Activated T-helper 2 cell treated with anti-CD3 and anti-CD28 coated beads, Interferon-gamma antibody, Interleukin-2, Interleukin-4, amounts not matched to agents 10 μg/mL and 5 μg/mL and 100 μg/mL, durations not matched to agents 14 hours and 24 hours and 36 hours (primary cell): Measurements from ENCODE around the gene HNRNPUL1. TPM values are rescaled to one million over a fixed set of nuclear protein-coding genes. Genes with fewer than 3 reads are reported as not detected.

ENCODE experiments used
- DNase-seq: peaks from one replicate; pipeline ENCODE4 v3.0.0; 2021; ENCODE audit warnings: low spot score
- H3K27ac Mint-ChIP-seq: one replicate; pipeline ENCODE4 v1.8.0; 2021; ENCODE audit warnings: mixed read lengths
- H3K27me3 Mint-ChIP-seq: one replicate; pipeline ENCODE4 v1.8.0; 2021; ENCODE audit warnings: low read depth, mixed read lengths
- H3K36me3 Mint-ChIP-seq: one replicate; pipeline ENCODE4 v1.8.0; 2021; ENCODE audit warnings: low read depth, mixed read lengths
- H3K4me1 Mint-ChIP-seq: one replicate; pipeline ENCODE4 v1.8.0; 2021; ENCODE audit warnings: low read depth, mixed read lengths
- H3K4me3 Mint-ChIP-seq: one replicate; pipeline ENCODE4 v1.8.0; 2021; ENCODE audit warnings: low read depth, mild to moderate bottlenecking, moderate library complexity, mixed read lengths
- H3K9me3 Mint-ChIP-seq: one replicate; pipeline ENCODE4 v1.8.0; 2021; ENCODE audit warnings: mixed read lengths
- intact Hi-C: fragments of 100-400 bp; cut with micrococcal nuclease; formaldehyde crosslinking; loops from one replicate; pipeline ENCODE4 v1.15.1; 2023
- total RNA-seq: library from RNA; stranded (reverse); gene quantifications from 2 replicates; pipeline ENCODE4 v1.2.3, GENCODE V29; 2022

HNRNPUL1 gene
- total RNA-seq, 1 donor from 2014 or later: 294 TPM

- Mint-ChIP-seq H3K9me3 (no peaks in the 10 kb centered on the region), H3K27me3 (no peaks in the 10 kb centered on the region), H3K4me3 (peak overlapping the region; percentile 97), H3K36me3 (peaks cover 72% of the 10 kb centered on the region), H3K27ac (peak overlapping the region; percentile 96), H3K4me1 (peaks cover 59% of the 10 kb centered on the region)
- intact Hi-C loops: loop anchor here (2.0 to 5.0 kb wide), 3 partner anchors 17 to 253 kb away; no protein-coding TSS in a partner anchor
- DNase-seq: no peak
These were observed 45.2 kb downstream of the HNRNPUL1 start for GRCh38 chr19:41309180-41310032.

GRCh38 chr19:41310033-41310831, 46.1 kb downstream of the HNRNPUL1 start, which contains the start of gene CCDC97:
TSS of gene CCDC97 (plus strand) at chr19:41310172. CDS start at chr19:41310311, 139 bp downstream.
- peaks cover 51% of the 10 kb centered on the region for H3K4me1 Mint-ChIP-seq
- H3K27ac Mint-ChIP-seq: peak within 1 kb of the TSS; percentile 96
- no peaks in the 10 kb centered on the region for H3K27me3 Mint-ChIP-seq
- H3K36me3 Mint-ChIP-seq: peaks cover 66% of the 10 kb centered on the region
- H3K4me3 Mint-ChIP-seq: peak within 1 kb of the TSS; percentile 97
- H3K9me3 Mint-ChIP-seq: no peaks in the 10 kb centered on the region
- DNase-seq: peak; percentile 88
- intact Hi-C loops: loop anchor here (2.0 kb wide), 2 partner anchors 17 to 41 kb away; no protein-coding TSS in a partner anchor

- Mint-ChIP-seq H3K4me1 (peaks cover 48% of the 10 kb centered on the region), H3K9me3 (no peaks in the 10 kb centered on the region), H3K36me3 (peaks cover 62% of the 10 kb centered on the region), H3K27ac (no peak overlapping the region), H3K4me3 (peak overlapping the region; percentile 97), H3K27me3 (no peaks in the 10 kb centered on the region)
- DNase-seq: no peak
- intact Hi-C loops: loop anchor here (2.0 kb wide), 2 partner anchors 16 to 40 kb away; no protein-coding TSS in a partner anchor
These were observed 46.9 kb downstream of the HNRNPUL1 start for GRCh38 chr19:41311072-41311471.

- H3K27me3 Mint-ChIP-seq: no peaks in the 10 kb centered on the region
- H3K4me3 Mint-ChIP-seq: peak overlapping the region; percentile 97
- no peak for DNase-seq
- no peaks in the 10 kb centered on the region for H3K9me3 Mint-ChIP-seq
- peaks cover 46% of the 10 kb centered on the region for H3K4me1 Mint-ChIP-seq
- intact Hi-C loops: loop anchor here (2.0 kb wide), 2 partner anchors 15 to 39 kb away; no protein-coding TSS in a partner anchor
- H3K36me3 Mint-ChIP-seq: peaks cover 62% of the 10 kb centered on the region
- peak overlapping the region; percentile 67 for H3K27ac Mint-ChIP-seq
These were observed 47.4 kb downstream of the HNRNPUL1 start for GRCh38 chr19:41311613-41312012.

GRCh38 chr19:41316306-41316920, 52.2 kb downstream of the HNRNPUL1 start:
- H3K4me1 Mint-ChIP-seq: peaks cover 20% of the 10 kb centered on the region
- no peaks in the 10 kb centered on the region for H3K9me3 Mint-ChIP-seq
- H3K36me3 Mint-ChIP-seq: peaks cover 83% of the 10 kb centered on the region
- DNase-seq: no peak
- intact Hi-C loops: no loop called here
- H3K27me3 Mint-ChIP-seq: no peaks in the 10 kb centered on the region
- no peak overlapping the region for H3K4me3 Mint-ChIP-seq
- peak overlapping the region; percentile 7 for H3K27ac Mint-ChIP-seq

- H3K4me3 Mint-ChIP-seq: no peak overlapping the region
- H3K27ac Mint-ChIP-seq: no peak overlapping the region
- H3K4me1 Mint-ChIP-seq: peaks cover 16% of the 10 kb centered on the region
- no peak for DNase-seq
- no peaks in the 10 kb centered on the region for H3K9me3 Mint-ChIP-seq
- no peaks in the 10 kb centered on the region for H3K27me3 Mint-ChIP-seq
- peaks cover 73% of the 10 kb centered on the region for H3K36me3 Mint-ChIP-seq
- intact Hi-C loops: no loop called here
These were observed 54.7 kb downstream of the HNRNPUL1 start for GRCh38 chr19:41318696-41319499.

- H3K36me3 Mint-ChIP-seq: peaks cover 72% of the 10 kb centered on the region
- intact Hi-C loops: no loop called here
- H3K27ac Mint-ChIP-seq: no peak overlapping the region
- H3K4me3 Mint-ChIP-seq: no peak overlapping the region
- H3K27me3 Mint-ChIP-seq: no peaks in the 10 kb centered on the region
- peaks cover 17% of the 10 kb centered on the region for H3K4me1 Mint-ChIP-seq
- H3K9me3 Mint-ChIP-seq: no peaks in the 10 kb centered on the region
- no peak for DNase-seq
These were observed 55.5 kb downstream of the HNRNPUL1 start for GRCh38 chr19:41319500-41320184.

GRCh38 chr19:41320185-41320518, 56.0 kb downstream of the HNRNPUL1 start:
- peaks cover 74% of the 10 kb centered on the region for H3K36me3 Mint-ChIP-seq
- no peak overlapping the region for H3K27ac Mint-ChIP-seq

GRCh38 chr19:41320568-41320967, 56.4 kb downstream of the HNRNPUL1 start:
- DNase-seq: no peak
- Mint-ChIP-seq H3K27me3 (no peaks in the 10 kb centered on the region), H3K27ac (no peak overlapping the region), H3K4me3 (no peak overlapping the region), H3K4me1 (peaks cover 22% of the 10 kb centered on the region), H3K36me3 (peaks cover 78% of the 10 kb centered on the region), H3K9me3 (no peaks in the 10 kb centered on the region)
- intact Hi-C loops: no loop called here

More at GRCh38 chr19:41320185-41320518, 56.0 kb downstream of the HNRNPUL1 start:
- Mint-ChIP-seq H3K9me3 (no peaks in the 10 kb centered on the region), H3K4me3 (no peak overlapping the region), H3K4me1 (peaks cover 20% of the 10 kb centered on the region), H3K27me3 (no peaks in the 10 kb centered on the region)
- DNase-seq: no peak
- intact Hi-C loops: no loop called here

- H3K27me3 Mint-ChIP-seq: no peaks in the 10 kb centered on the region
- peaks cover 76% of the 10 kb centered on the region for H3K36me3 Mint-ChIP-seq
- H3K4me3 Mint-ChIP-seq: no peak overlapping the region
- intact Hi-C loops: no loop called here
- no peak for DNase-seq
- H3K9me3 Mint-ChIP-seq: no peaks in the 10 kb centered on the region
- peak overlapping the region; percentile 0 for H3K27ac Mint-ChIP-seq
- peaks cover 22% of the 10 kb centered on the region for H3K4me1 Mint-ChIP-seq
These were observed 57.0 kb downstream of the HNRNPUL1 start for GRCh38 chr19:41321204-41321599.

- no peak for DNase-seq
- Mint-ChIP-seq H3K4me3 (no peak overlapping the region), H3K27ac (peak overlapping the region; percentile 0), H3K27me3 (no peaks in the 10 kb centered on the region), H3K36me3 (peaks cover 75% of the 10 kb centered on the region), H3K4me1 (peaks cover 26% of the 10 kb centered on the region), H3K9me3 (no peaks in the 10 kb centered on the region)
- intact Hi-C loops: no loop called here
These were observed 57.6 kb downstream of the HNRNPUL1 start for GRCh38 chr19:41321600-41322270.
